Thyroid gland (tissue), 4 donors: ENCODE measurements around the gene TMEM270.

Experiments
- POLR2A ChIP-seq, 2 donors: fragments of 450-650 bp; IDR thresholded peaks; one replicate each; pipeline ENCODE4 v1.6.1; 2017; ENCODE audit warnings: antibody characterized with exemption in 2 of 2, mild to moderate bottlenecking in 2 of 2, moderate library complexity in 1 of 2
- TF ChIP-seq, protein P1 (sequence below), 6 experiments: fragments of 200-600 bp in 3 of 6; fragments of 450-650 bp in 3 of 6; sonication (generic) in 3 of 6; IDR thresholded peaks; one replicate each; pipeline ENCODE4 v1.5.1; 2016 to 2019; ENCODE audit warnings: antibody characterized with exemption in 6 of 6, mild to moderate bottlenecking in 2 of 6, inconsistent platforms in 1 of 6, moderate library complexity in 1 of 6

DNA sequence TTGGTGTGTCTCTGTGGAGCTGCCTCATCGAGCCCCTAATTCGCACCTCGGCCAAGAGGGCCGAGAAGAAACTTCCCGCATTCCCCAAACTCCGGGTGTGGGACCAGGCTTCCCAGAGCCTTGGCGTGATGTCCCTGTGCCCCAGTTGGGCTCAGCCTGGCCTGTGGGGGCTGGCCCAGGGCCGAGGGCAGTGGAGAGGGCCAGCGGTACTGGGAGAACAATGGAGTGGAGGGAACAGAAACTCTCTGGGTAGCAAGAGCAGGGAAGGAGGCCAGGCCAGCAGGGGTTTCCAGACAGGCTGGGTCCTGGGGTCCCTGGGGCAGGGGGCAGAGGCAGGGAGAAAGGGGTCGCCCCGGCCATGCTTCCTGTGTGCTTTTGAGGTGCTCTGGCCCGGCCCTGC lies 16.0 kb downstream of the TMEM270 start:
- TF ChIP-seq, protein P1, sequence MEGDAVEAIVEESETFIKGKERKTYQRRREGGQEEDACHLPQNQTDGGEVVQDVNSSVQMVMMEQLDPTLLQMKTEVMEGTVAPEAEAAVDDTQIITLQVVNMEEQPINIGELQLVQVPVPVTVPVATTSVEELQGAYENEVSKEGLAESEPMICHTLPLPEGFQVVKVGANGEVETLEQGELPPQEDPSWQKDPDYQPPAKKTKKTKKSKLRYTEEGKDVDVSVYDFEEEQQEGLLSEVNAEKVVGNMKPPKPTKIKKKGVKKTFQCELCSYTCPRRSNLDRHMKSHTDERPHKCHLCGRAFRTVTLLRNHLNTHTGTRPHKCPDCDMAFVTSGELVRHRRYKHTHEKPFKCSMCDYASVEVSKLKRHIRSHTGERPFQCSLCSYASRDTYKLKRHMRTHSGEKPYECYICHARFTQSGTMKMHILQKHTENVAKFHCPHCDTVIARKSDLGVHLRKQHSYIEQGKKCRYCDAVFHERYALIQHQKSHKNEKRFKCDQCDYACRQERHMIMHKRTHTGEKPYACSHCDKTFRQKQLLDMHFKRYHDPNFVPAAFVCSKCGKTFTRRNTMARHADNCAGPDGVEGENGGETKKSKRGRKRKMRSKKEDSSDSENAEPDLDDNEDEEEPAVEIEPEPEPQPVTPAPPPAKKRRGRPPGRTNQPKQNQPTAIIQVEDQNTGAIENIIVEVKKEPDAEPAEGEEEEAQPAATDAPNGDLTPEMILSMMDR (IDR thresholded peaks at IDR 0.05): no peak
- no peak for TF ChIP-seq POLR2A (IDR thresholded peaks at IDR 0.05)
